GM21723 (cell line): ENCODE results near the gene EMILIN2.
"Not testable (repeated sequence)": the region's sequence is repeated elsewhere in the genome, so short reads cannot be mapped to it uniquely, and the experiment has no call there.

ENCODE experiments used
- ATAC-seq: cut with Tn5 transposase; IDR thresholded peaks from one replicate; pipeline ENCODE4 v1.9.1; 2021; ENCODE audit warnings: mild to moderate bottlenecking, moderate library complexity; ENCODE audit not compliant: unreplicated experiment

The EMILIN2 gene

GRCh38 chr18:2843146-2843545 lies 3.7 kb upstream of the EMILIN2 start:
- ATAC-seq, result no peak

GRCh38 chr18:2845172-2845571 lies 1.6 kb upstream of the EMILIN2 start:
- ATAC-seq, result no peak

GRCh38 chr18:2847317-2848246 lies 776 bp downstream of the EMILIN2 start:
- ATAC-seq, result peak; percentile 41

GRCh38 chr18:2848247-2849246 lies 1.7 kb downstream of the EMILIN2 start:
- no peak for ATAC-seq

- no peak for ATAC-seq
Measured at GRCh38 chr18:2850816-2851215, 4.0 kb downstream of the EMILIN2 start.

GRCh38 chr18:2851771-2852170 lies 5.0 kb downstream of the EMILIN2 start:
- no peak for ATAC-seq

GRCh38 chr18:2852460-2852859 lies 5.7 kb downstream of the EMILIN2 start:
- not testable (repeated sequence) for ATAC-seq

GRCh38 chr18:2853173-2853925 lies 6.5 kb downstream of the EMILIN2 start:
- no peak for ATAC-seq

GRCh38 chr18:2853926-2854664 lies 7.3 kb downstream of the EMILIN2 start:
- no peak for ATAC-seq

- ATAC-seq, result no peak
Measured at GRCh38 chr18:2854875-2855274, 8.1 kb downstream of the EMILIN2 start.

- ATAC-seq, result no peak
Measured at GRCh38 chr18:2855560-2856350, 8.9 kb downstream of the EMILIN2 start.

GRCh38 chr18:2856547-2857170 lies 9.9 kb downstream of the EMILIN2 start:
- no peak for ATAC-seq

- ATAC-seq, result no peak
Measured at GRCh38 chr18:2857491-2858131, 10.8 kb downstream of the EMILIN2 start.

GRCh38 chr18:2860397-2860796 lies 13.6 kb downstream of the EMILIN2 start:
- ATAC-seq, result not testable (repeated sequence)

GRCh38 chr18:2863997-2864396 lies 17.2 kb downstream of the EMILIN2 start:
- ATAC-seq, result not testable (repeated sequence)

- ATAC-seq, result not testable (repeated sequence)
Measured at GRCh38 chr18:2866465-2866864, 19.7 kb downstream of the EMILIN2 start.

- no peak for ATAC-seq
Measured at GRCh38 chr18:2869207-2869606, 22.4 kb downstream of the EMILIN2 start.

GRCh38 chr18:2871111-2871720 lies 24.4 kb downstream of the EMILIN2 start:
- no peak for ATAC-seq
